GM18526 (cell line): Measurements from ENCODE around the gene CSTF2T.

ENCODE experiments used
- POLR2A ChIP-seq: IDR thresholded peaks from 3 replicates; pipeline ENCODE4 v1.6.1; 2011; ENCODE audit not compliant: insufficient read length; ENCODE audit errors: extremely low read depth

CSTF2T gene, protein sequence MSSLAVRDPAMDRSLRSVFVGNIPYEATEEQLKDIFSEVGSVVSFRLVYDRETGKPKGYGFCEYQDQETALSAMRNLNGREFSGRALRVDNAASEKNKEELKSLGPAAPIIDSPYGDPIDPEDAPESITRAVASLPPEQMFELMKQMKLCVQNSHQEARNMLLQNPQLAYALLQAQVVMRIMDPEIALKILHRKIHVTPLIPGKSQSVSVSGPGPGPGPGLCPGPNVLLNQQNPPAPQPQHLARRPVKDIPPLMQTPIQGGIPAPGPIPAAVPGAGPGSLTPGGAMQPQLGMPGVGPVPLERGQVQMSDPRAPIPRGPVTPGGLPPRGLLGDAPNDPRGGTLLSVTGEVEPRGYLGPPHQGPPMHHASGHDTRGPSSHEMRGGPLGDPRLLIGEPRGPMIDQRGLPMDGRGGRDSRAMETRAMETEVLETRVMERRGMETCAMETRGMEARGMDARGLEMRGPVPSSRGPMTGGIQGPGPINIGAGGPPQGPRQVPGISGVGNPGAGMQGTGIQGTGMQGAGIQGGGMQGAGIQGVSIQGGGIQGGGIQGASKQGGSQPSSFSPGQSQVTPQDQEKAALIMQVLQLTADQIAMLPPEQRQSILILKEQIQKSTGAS

DNA sequence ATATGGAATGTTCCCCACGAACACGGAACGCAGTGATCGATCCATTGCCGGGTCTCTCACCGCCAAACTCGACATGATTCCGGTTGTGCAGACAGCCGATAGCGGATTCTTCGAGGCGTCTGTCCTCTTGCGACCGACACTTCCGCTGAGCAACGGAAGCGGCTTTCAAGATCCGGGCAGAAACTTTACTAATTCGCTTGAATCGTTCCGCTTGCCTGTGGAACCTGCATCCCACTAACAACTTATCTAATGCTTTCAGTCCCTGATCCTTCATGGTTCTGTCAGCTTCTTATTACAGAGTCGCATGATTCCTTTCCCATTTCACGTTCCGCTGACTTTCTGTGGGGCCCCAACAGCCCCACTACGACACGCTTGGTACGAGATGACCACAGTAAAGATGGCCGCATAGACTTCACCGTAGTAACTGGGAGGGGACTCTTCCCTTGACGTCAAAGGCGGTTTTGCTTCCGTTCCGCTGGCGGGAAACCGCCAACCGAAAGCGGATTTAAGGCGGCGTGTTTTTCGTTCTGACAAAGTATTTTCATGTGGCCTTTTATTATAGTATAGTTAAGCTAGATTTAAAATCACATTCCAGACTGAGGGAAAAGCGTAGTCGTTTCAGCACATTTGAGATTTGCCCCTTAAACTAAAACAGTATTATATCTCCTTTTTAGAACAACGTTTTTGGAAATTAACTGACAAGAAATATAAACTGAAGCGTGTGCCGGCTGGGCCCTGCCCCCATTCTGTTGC is at the start of gene CSTF2T:
CSTF2T (minus strand) TSS at position 121 of the 753 bp plus-strand sequence; CDS start at position 75, 46 bp downstream.
- peak; percentile 72 for TF ChIP-seq POLR2A

DNA sequence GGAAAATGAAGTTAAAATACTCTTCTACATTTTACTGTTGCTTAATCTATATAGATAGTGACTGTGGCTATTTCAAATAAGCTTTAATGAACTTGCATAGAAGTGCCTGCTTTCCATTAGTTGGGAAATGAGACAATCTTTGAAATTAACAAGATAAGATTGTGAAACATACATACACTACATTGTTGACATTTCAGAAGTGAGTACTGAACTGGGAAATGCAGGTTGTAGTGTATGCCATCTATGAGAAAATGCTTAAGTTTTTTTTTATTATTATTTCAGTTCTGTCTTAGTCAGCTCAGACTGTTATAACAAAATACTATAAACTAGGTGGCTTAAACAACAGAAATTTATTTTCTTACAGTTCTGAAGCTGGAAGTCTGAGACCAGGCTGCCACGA is 49.6 kb upstream of the CSTF2T start:
- TF ChIP-seq POLR2A = no peak

DNA sequence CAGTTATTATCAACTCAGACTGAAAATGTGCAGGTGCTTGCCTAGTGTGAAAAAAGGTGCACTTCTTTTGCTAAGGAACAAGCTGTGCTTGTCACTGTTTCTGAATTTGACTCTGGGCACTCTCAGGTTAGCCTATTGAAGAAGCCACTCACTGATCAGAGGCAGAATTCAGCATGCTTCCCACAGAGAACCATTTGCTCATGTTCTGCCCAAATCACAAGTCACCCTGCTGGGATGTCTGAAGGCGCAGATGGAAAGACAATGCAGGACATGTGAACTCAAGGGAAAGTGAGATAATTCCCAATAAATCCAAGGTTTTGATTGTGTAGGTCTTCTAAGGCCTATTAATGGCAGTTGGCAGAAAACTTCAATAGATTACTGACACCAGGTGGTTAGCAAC is 47.8 kb upstream of the CSTF2T start:
- TF ChIP-seq POLR2A = no peak

- no peak for TF ChIP-seq POLR2A
Measured at GRCh38 chr10:51745397-51745796, 46.0 kb upstream of the CSTF2T start.

GRCh38 chr10:51744235-51745000 is 45.0 kb upstream of the CSTF2T start:
- TF ChIP-seq POLR2A = no peak

- no peak for TF ChIP-seq POLR2A
Measured at GRCh38 chr10:51743146-51743545, 43.8 kb upstream of the CSTF2T start.

- TF ChIP-seq POLR2A = no peak
Measured at GRCh38 chr10:51733057-51733456, 33.7 kb upstream of the CSTF2T start.

- no peak for TF ChIP-seq POLR2A
Measured at GRCh38 chr10:51729822-51730555, 30.6 kb upstream of the CSTF2T start.

GRCh38 chr10:51724038-51724437 is 24.6 kb upstream of the CSTF2T start:
- no peak for TF ChIP-seq POLR2A

GRCh38 chr10:51718804-51719291 is 19.5 kb upstream of the CSTF2T start:
- TF ChIP-seq POLR2A = no peak

DNA sequence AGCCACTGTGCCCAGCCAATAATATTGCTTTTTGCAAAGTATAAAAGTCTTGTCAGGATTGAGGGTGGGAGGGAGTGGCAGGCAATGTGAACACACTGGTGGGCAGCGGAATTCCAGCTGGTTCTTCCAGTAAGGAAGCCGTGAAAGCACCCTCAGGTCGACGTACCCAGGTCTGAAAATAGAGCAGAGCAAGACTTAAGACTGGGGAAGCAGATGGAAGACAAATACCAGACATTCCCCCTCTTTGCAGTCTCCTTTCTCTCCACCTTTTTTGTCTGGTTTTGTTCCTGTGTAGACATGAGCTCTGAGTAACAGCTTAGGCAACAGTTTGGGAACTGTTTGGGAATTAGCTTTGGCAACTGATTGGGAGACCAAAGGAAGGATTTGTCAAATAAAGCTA is 17.6 kb upstream of the CSTF2T start:
- no peak for TF ChIP-seq POLR2A

GRCh38 chr10:51711519-51711891 is 12.1 kb upstream of the CSTF2T start:
- TF ChIP-seq POLR2A = no peak

DNA sequence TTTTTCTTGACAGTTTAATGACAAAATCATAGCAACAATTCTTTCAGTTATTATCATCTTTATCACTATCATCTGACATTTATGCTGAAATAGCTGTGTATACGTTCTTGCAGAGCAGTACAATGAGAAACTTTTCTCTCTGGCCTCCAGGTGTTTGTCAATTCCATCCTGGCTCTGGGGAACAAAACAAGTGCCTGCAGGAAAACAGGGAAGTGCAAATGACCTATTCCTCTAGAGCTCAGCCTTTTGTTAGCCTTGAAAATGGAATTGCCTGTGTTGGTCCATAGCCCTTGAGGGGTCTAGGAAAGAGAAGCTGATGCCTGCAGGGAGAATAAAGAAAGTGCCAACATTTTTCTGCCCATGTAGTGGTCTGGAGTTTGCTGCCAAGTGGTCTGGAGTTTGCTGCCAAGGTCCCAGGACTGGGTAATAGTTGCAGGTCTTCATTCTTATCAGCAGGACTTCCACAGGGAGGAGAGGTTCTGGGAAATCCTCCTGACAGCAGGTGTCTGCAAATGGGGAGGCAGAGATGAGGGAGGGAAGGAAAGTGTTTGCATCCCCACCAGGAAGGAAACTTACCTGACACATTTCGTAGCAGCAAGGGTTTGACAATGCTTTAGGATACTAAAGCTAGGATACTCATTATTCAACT is 10.1 kb upstream of the CSTF2T start:
- no peak for TF ChIP-seq POLR2A

DNA sequence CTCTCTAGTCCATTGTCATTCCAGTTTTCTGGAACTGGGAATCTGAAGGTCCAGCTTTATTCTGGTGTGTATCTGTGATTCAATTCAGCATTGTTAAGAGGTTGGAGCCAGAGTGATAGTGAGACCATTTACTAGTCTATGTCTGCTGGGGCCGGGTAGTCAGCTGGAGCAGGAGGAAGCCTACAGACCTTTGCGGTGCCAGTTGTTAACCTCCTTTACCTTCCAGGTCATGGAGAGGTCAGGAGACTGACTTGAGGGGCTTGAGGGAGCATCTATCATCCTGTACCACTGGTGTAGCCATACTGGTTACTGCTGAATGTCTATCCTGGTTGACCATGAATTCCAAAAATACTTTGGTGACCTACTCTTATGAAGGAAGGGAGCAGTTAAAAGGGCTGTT is 9.2 kb upstream of the CSTF2T start:
- no peak for TF ChIP-seq POLR2A
